Endothelial cell of umbilical vein (primary cell): ENCODE data around the gene PHB1. TPM values are rescaled to one million over a fixed set of nuclear protein-coding genes. Genes with fewer than 3 reads are reported as not detected.

Source experiments
- BruUV-seq: library from RNA; stranded (reverse); fragments of 400-500 nt; replicated peaks from 2 replicates; lab custom pipeline; 2021; lab: Mats Ljungman, UMichigan
- CTCF ChIA-PET: fragments of 300-600, 350-600 bp; sonication (Branson Sonifier 250); formaldehyde crosslinking; loops from one replicate; lab custom pipeline; 2021; ENCODE audit warnings: antibody characterized with exemption, inconsistent platforms; lab: Charles Lee
- POLR2A ChIA-PET: fragments of 300-600, 350-600 bp; sonication (Branson Sonifier 250); formaldehyde crosslinking; loops from one replicate; lab custom pipeline; 2021; ENCODE audit warnings: antibody characterized with exemption, inconsistent platforms; lab: Charles Lee
- DNase-seq: peaks from one replicate; pipeline ENCODE4 v3.0.0-alpha.2; 2011; ENCODE audit warnings: low read depth, low spot score
- FAIRE-seq: peaks from 2 replicates; lab custom pipeline; 2011; peaks lifted over from hg19 to GRCh38; lab: Jason Lieb, UNC
- H2AFZ ChIP-seq: 2 replicates; pipeline ENCODE4 v1.6.0; 2012; ENCODE audit warnings: low read depth, low read length, control low read depth, inconsistent platforms
- H3K27ac ChIP-seq: 2 replicates; pipeline ENCODE4 v1.5.1; 2011; ENCODE audit warnings: low read depth, mild to moderate bottlenecking, control low read depth, low read length, moderate library complexity; ENCODE audit not compliant: insufficient read depth
- H3K27me3 ChIP-seq, 2 experiments: 2 replicates each; pipeline versions ENCODE4 v1.6.0 to v1.6.1; 2011; ENCODE audit warnings: low read length in 2 of 2, mixed read lengths in 1 of 2; ENCODE audit not compliant: control insufficient read depth in 2 of 2, insufficient read depth in 2 of 2
- H3K36me3 ChIP-seq, 2 experiments: 2 replicates in 1 of 2; 3 replicates in 1 of 2; pipeline ENCODE4 v1.5.1; 2011; ENCODE audit warnings: low read length in 2 of 2, mild to moderate bottlenecking in 1 of 2, moderate library complexity in 1 of 2; ENCODE audit not compliant: control insufficient read depth in 2 of 2, insufficient read depth in 2 of 2; ENCODE audit errors: extremely low read depth in 1 of 2
- H3K4me1 ChIP-seq: 3 replicates; pipeline ENCODE4 v1.5.1; 2011; ENCODE audit warnings: mild to moderate bottlenecking, low read length; ENCODE audit not compliant: control insufficient read depth, insufficient read depth; ENCODE audit errors: extremely low read depth
- H3K4me2 ChIP-seq: 2 replicates; pipeline ENCODE4 v1.6.1; 2011; ENCODE audit warnings: low read length, control low read depth, mixed read lengths; ENCODE audit not compliant: insufficient read depth
- H3K4me3 ChIP-seq, 3 experiments: fragments of 200-600 bp in 1 of 3; sonication (generic), shearing (Covaris generic) in 1 of 3; replicated peaks in 1 of 3; 2 replicates each; pipeline ENCODE4 v1.5.1; 2011 to 2016; ENCODE audit warnings: control low read depth in 3 of 3, low read length in 3 of 3, mild to moderate bottlenecking in 2 of 3, inconsistent platforms in 1 of 3, low read depth in 1 of 3, moderate library complexity in 1 of 3; ENCODE audit not compliant: insufficient read depth in 1 of 3
- H3K79me2 ChIP-seq: 2 replicates; pipeline ENCODE4 v1.6.0; 2012; ENCODE audit warnings: low read length, inconsistent platforms; ENCODE audit not compliant: control insufficient read depth, insufficient read depth
- H3K9ac ChIP-seq: replicated peaks from 2 replicates; pipeline ENCODE3; 2011; ENCODE audit warnings: low read length, control low read depth; ENCODE audit not compliant: insufficient read depth; ENCODE audit errors: extremely low read depth
- H3K9me1 ChIP-seq: replicated peaks from 3 replicates; pipeline ENCODE4 v1.6.0; 2011; ENCODE audit warnings: mild to moderate bottlenecking, low read length; ENCODE audit not compliant: control insufficient read depth, insufficient read depth; ENCODE audit errors: extremely low read depth
- H3K9me3 ChIP-seq: replicated peaks from 2 replicates; pipeline ENCODE4 v1.5.1; 2012; ENCODE audit warnings: low read length, inconsistent platforms; ENCODE audit not compliant: control insufficient read depth, insufficient read depth
- H4K20me1 ChIP-seq: replicated peaks from 2 replicates; pipeline ENCODE3; 2011; ENCODE audit warnings: mild to moderate bottlenecking, low read length; ENCODE audit not compliant: control insufficient read depth, insufficient read depth; ENCODE audit errors: extremely low read depth
- CTCF ChIP-seq, 2 donors: IDR thresholded peaks; 1 replicate in 1 of 2; 2 replicates in 1 of 2; pipeline ENCODE4 v1.5.1; 2011; ENCODE audit warnings: low read length in 2 of 2, mild to moderate bottlenecking in 2 of 2, moderate library complexity in 2 of 2, control low read depth in 1 of 2, inconsistent platforms in 1 of 2, low read depth in 1 of 2; ENCODE audit not compliant: insufficient read depth in 1 of 2; ENCODE audit errors: extremely low read depth in 1 of 2
- EZH2 ChIP-seq: IDR thresholded peaks from 2 replicates; pipeline ENCODE4 v1.6.1; 2012; ENCODE audit warnings: borderline replicate concordance, low read depth, mild to moderate bottlenecking, moderate library complexity, low read length, inconsistent platforms; ENCODE audit not compliant: severe bottlenecking
- FOS ChIP-seq: IDR thresholded peaks from 2 replicates; pipeline ENCODE4 v1.6.1; 2011; ENCODE audit warnings: mild to moderate bottlenecking, low read length, moderate library complexity, borderline replicate concordance; ENCODE audit not compliant: insufficient read depth
- GATA2 ChIP-seq: IDR thresholded peaks from 2 replicates; pipeline ENCODE4 v1.7.0; 2011; ENCODE audit warnings: low read depth, mild to moderate bottlenecking, moderate library complexity, mixed read lengths, low read length; ENCODE audit not compliant: insufficient read length, insufficient read depth
- JUN ChIP-seq: IDR thresholded peaks from 2 replicates; pipeline ENCODE4 v1.6.1; 2011; ENCODE audit warnings: borderline replicate concordance, low read depth; ENCODE audit not compliant: insufficient read length, insufficient read depth
- MAX ChIP-seq: IDR thresholded peaks from 2 replicates; pipeline ENCODE4 v1.6.1; 2011; ENCODE audit not compliant: insufficient read depth, insufficient read length
- MYC ChIP-seq: IDR thresholded peaks from one replicate; pipeline ENCODE4 v1.6.1; 2011; ENCODE audit warnings: mild to moderate bottlenecking, low read depth, low read length
- POLR2A ChIP-seq: IDR thresholded peaks from 2 replicates; pipeline ENCODE4 v1.6.1; 2012; ENCODE audit warnings: low read depth, mild to moderate bottlenecking, control low read depth, low read length
- POLR2AphosphoS5 ChIP-seq: IDR thresholded peaks from 2 replicates; pipeline ENCODE4 v1.6.1; 2012; ENCODE audit warnings: low read depth, mild to moderate bottlenecking, control low read depth, low read length, moderate library complexity; ENCODE audit not compliant: insufficient read depth
- dilution Hi-C: fragments of 300-500 bp; cut with MboI; formaldehyde crosslinking; loops from one replicate; pipeline ENCODE4 v1.15.0; 2019; ENCODE audit warnings: low sequenced_read_pairs; ENCODE audit not compliant: extremely low pct_ligation_motif_present
- intact Hi-C: fragments of 100-400 bp; cut with micrococcal nuclease; formaldehyde crosslinking; loops from one replicate; pipeline ENCODE4 v1.10.0; 2022
- polyA plus RNA-seq, 4 experiments: library from polyadenylated mRNA; depleted of rRNA in 3 of 4; stranded (reverse) in 3 of 4; unstranded in 1 of 4; fragments of >200 nt; gene quantifications; 2 replicates each; pipeline versions ENCODE4 v1.2.1 to v1.2.3, GENCODE V29; 2011 to 2012; ENCODE audit warnings: missing spikeins in 1 of 4
- total RNA-seq: library from RNA; stranded (reverse); gene quantifications from 2 replicates; pipeline ENCODE4 v1.2.3, GENCODE V29; 2021

Gene PHB1
- total and polyA plus RNA-seq, 2 donors (not counting 3 experiments of a cell fraction or from before 2014, with no cell fraction given), result 222 to 287 TPM

GRCh38 chr17:49440581-49440980 lies 25.9 kb upstream of the PHB1 start:
- no peak overlapping the region for H3K4me2 ChIP-seq
- POLR2A ChIA-PET, result no interaction called here
- no peaks in the 10 kb centered on the region for H4K20me1 ChIP-seq
- intact Hi-C loops (no loop called here), dilution Hi-C loops (no loop called here)
- CTCF ChIA-PET, result interaction anchor here (0.7 to 1.7 kb wide), 2 partner anchors 115 to 116 kb away, joined by 4 to 5 read pairs; no protein-coding TSS in a partner anchor
- no peaks in the 10 kb centered on the region for H3K36me3 ChIP-seq
- H3K9me1 ChIP-seq, result no peaks in the 10 kb centered on the region
- peaks cover 27% of the 10 kb centered on the region in 2 experiments for H3K27me3 ChIP-seq
- no peaks in the 10 kb centered on the region for H3K9me3 ChIP-seq
- no peak overlapping the region for H3K27ac ChIP-seq
- no peak overlapping the region for H3K9ac ChIP-seq
- H3K79me2 ChIP-seq, result no peaks in the 10 kb centered on the region
- TF ChIP-seq FOS (no peak), CTCF (IDR thresholded peaks at IDR 0.05; ENCODE audit: extremely low read depth in 1 of 2, insufficient read depth in 1 of 2, low read depth in 1 of 2, low read length in 2 of 2) (no peak), POLR2AphosphoS5 (no peak), MYC (no peak), EZH2 (no peak), JUN (no peak), POLR2A (no peak), GATA2 (no peak), MAX (no peak)
- no TSS peak for BruUV-seq
- H3K4me3 ChIP-seq, result no peak overlapping the region
- FAIRE-seq, result no peak
- no peak for DNase-seq
- no peak overlapping the region for H2AFZ ChIP-seq
- no peaks in the 10 kb centered on the region for H3K4me1 ChIP-seq
